ENCODE results near the gene TLDC2.

TLDC2 gene

GRCh38 chr20:36875702-36876472 is at the start of gene TLDC2:
Gene TLDC2 (plus strand): TSS chr20:36876138. CDS start chr20:36876175, 37 bp downstream.
- Histone ChIP-seq H3K4me2 (ENCODE audit: low read length) (no peak within 1 kb of the TSS), H3K4me3 (ENCODE audit: low read depth, low read length) (no peak within 1 kb of the TSS), H3K9me3 (ENCODE audit: control insufficient read depth, low read length) (no peaks in the 10 kb centered on the region), H3K27me3 (ENCODE audit: control insufficient read depth, insufficient read depth, low read length) (no peaks in the 10 kb centered on the region), H2AFZ (no peak within 1 kb of the TSS), H3K36me3 (ENCODE audit: control insufficient read depth, insufficient read depth, low read length) (no peaks in the 10 kb centered on the region), H3K4me1 (peaks cover 9% of the 10 kb centered on the region), H3K9ac (no peak within 1 kb of the TSS), H3K27ac (no peak within 1 kb of the TSS), H3K79me2 (no peaks in the 10 kb centered on the region)
- no peak for TF ChIP-seq CTCF (IDR thresholded peaks at IDR 0.05)

GRCh38 chr20:36826554-36827244 is 49.2 kb upstream of the TLDC2 start:
- peaks cover 3% of the 10 kb centered on the region for H3K79me2 ChIP-seq
- H3K27me3 ChIP-seq (ENCODE audit: control insufficient read depth, insufficient read depth, low read length), result no peaks in the 10 kb centered on the region
- H3K36me3 ChIP-seq (ENCODE audit: control insufficient read depth, insufficient read depth, low read length), result no peaks in the 10 kb centered on the region
- H3K27ac ChIP-seq, result no peak overlapping the region
- no peaks in the 10 kb centered on the region for H3K4me1 ChIP-seq
- H3K9me3 ChIP-seq (ENCODE audit: control insufficient read depth, low read length), result no peaks in the 10 kb centered on the region
- no peak for TF ChIP-seq CTCF (IDR thresholded peaks at IDR 0.05)
- no peak overlapping the region for H2AFZ ChIP-seq
- no peak overlapping the region for H3K4me3 ChIP-seq (ENCODE audit: low read depth, low read length)
- H3K4me2 ChIP-seq (ENCODE audit: low read length), result no peak overlapping the region
- H3K9ac ChIP-seq, result no peak overlapping the region

GRCh38 chr20:36827541-36828279 is 48.2 kb upstream of the TLDC2 start:
- Histone ChIP-seq H3K27ac (no peak overlapping the region), H3K27me3 (ENCODE audit: control insufficient read depth, insufficient read depth, low read length) (no peaks in the 10 kb centered on the region), H3K36me3 (ENCODE audit: control insufficient read depth, insufficient read depth, low read length) (no peaks in the 10 kb centered on the region), H3K9ac (no peak overlapping the region), H2AFZ (no peak overlapping the region), H3K4me3 (ENCODE audit: low read depth, low read length) (no peak overlapping the region), H3K79me2 (peaks cover 3% of the 10 kb centered on the region), H3K9me3 (ENCODE audit: control insufficient read depth, low read length) (no peaks in the 10 kb centered on the region), H3K4me2 (ENCODE audit: low read length) (no peak overlapping the region), H3K4me1 (no peaks in the 10 kb centered on the region)
- TF ChIP-seq CTCF (IDR thresholded peaks at IDR 0.05), result no peak

- no peaks in the 10 kb centered on the region for H3K36me3 ChIP-seq (ENCODE audit: control insufficient read depth, insufficient read depth, low read length)
- H3K27me3 ChIP-seq (ENCODE audit: control insufficient read depth, insufficient read depth, low read length), result no peaks in the 10 kb centered on the region
- peak overlapping the region; percentile 43 for H3K27ac ChIP-seq
- H2AFZ ChIP-seq, result no peak overlapping the region
- H3K79me2 ChIP-seq, result peaks cover 5% of the 10 kb centered on the region
- H3K4me1 ChIP-seq, result peaks cover 5% of the 10 kb centered on the region
- no peak overlapping the region for H3K9ac ChIP-seq
- no peak overlapping the region for H3K4me3 ChIP-seq (ENCODE audit: low read depth, low read length)
- no peak overlapping the region for H3K4me2 ChIP-seq (ENCODE audit: low read length)
- H3K9me3 ChIP-seq (ENCODE audit: control insufficient read depth, low read length), result no peaks in the 10 kb centered on the region
- TF ChIP-seq CTCF (IDR thresholded peaks at IDR 0.05), result no peak
These were observed 44.9 kb upstream of the TLDC2 start for GRCh38 chr20:36830791-36831691.

Data from parathyroid adenoma (tissue), 2 donors.